ENCODE data around the gene CORO2A.

The CORO2A gene

DNA sequence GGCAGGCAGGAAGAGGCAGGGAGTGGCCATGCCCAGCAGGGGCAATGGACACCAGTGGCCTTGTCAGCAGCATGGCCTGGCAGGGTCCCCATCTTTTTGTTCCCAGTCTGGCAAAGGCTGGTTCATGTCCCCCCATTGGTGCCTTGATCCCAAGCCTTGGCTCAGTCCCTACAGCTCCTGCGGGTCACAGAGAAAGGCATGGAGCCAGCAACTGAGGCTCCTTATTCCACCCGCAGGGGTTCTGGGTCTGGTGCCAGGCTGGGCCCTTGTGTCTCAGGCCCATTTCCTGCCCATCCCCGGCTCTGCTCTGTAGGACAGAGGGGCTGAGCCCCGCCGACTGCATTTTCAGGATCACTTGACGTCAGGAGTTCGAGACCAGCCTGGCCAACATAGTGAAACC is 87.4 kb downstream of the CORO2A start:
- no peak for DNase-seq (ENCODE audit: low read depth, low spot score)
- H3K36me3 ChIP-seq (ENCODE audit: insufficient read depth, low read length): no peaks in the 10 kb centered on the region
- no peak overlapping the region for H3K27ac ChIP-seq
- no peak overlapping the region for H3K9ac ChIP-seq (ENCODE audit: insufficient read length)
- H3K9me3 ChIP-seq (ENCODE audit: low read depth, low read length): no peaks in the 10 kb centered on the region
- TF ChIP-seq EZH2 (IDR thresholded peaks at IDR 0.05) (no peak), POLR2AphosphoS5 (IDR thresholded peaks at IDR 0.05; ENCODE audit: borderline replicate concordance, low read depth, low read length) (no peak), FOXP2 (optimal IDR thresholded peaks at IDR 0.05; ENCODE audit: control extremely low read depth, extremely low read length, insufficient read depth) (no peak)
- no peak overlapping the region for H3K4me3 ChIP-seq

DNA sequence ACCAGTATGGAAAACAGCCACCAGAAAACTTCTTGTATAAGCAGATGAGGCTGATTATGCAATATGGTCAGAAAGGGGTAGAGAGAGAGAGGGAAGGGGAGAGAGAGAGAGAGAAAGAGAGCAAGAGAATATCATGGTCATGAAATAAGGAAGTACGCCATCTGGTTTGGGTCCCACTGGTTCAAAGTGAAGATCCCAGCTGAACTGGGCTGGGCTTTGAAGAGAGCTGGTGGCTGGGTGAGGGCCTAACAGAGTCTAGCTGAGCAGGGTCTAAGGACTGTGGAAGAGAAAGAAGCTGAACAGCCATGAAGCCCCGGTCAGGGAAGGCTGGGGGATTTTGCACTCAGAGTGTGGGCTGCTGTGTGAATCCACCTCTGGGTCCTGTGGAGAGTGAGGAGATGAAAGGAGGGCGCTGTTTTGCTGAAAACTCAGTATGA is 88.0 kb downstream of the CORO2A start:
- Histone ChIP-seq H3K27ac (no peak overlapping the region), H3K4me3 (no peak overlapping the region), H3K9me3 (ENCODE audit: low read depth, low read length) (no peaks in the 10 kb centered on the region), H3K9ac (ENCODE audit: insufficient read length) (no peak overlapping the region), H3K36me3 (ENCODE audit: insufficient read depth, low read length) (no peaks in the 10 kb centered on the region)
- TF ChIP-seq POLR2AphosphoS5 (IDR thresholded peaks at IDR 0.05; ENCODE audit: borderline replicate concordance, low read depth, low read length) (no peak), FOXP2 (optimal IDR thresholded peaks at IDR 0.05; ENCODE audit: control extremely low read depth, extremely low read length, insufficient read depth) (no peak), EZH2 (IDR thresholded peaks at IDR 0.05) (no peak)
- DNase-seq (ENCODE audit: low read depth, low spot score): no peak

GRCh38 chr9:98101868-98102273 is 90.6 kb downstream of the CORO2A start:
- Histone ChIP-seq H3K9me3 (ENCODE audit: low read depth, low read length) (no peaks in the 10 kb centered on the region), H3K36me3 (ENCODE audit: insufficient read depth, low read length) (no peaks in the 10 kb centered on the region), H3K9ac (ENCODE audit: insufficient read length) (no peak overlapping the region), H3K27ac (no peak overlapping the region), H3K4me3 (no peak overlapping the region)
- no peak for DNase-seq (ENCODE audit: low read depth, low spot score)
- TF ChIP-seq FOXP2 (optimal IDR thresholded peaks at IDR 0.05; ENCODE audit: control extremely low read depth, extremely low read length, insufficient read depth) (no peak), EZH2 (IDR thresholded peaks at IDR 0.05) (no peak), POLR2AphosphoS5 (IDR thresholded peaks at IDR 0.05; ENCODE audit: borderline replicate concordance, low read depth, low read length) (no peak)

DNA sequence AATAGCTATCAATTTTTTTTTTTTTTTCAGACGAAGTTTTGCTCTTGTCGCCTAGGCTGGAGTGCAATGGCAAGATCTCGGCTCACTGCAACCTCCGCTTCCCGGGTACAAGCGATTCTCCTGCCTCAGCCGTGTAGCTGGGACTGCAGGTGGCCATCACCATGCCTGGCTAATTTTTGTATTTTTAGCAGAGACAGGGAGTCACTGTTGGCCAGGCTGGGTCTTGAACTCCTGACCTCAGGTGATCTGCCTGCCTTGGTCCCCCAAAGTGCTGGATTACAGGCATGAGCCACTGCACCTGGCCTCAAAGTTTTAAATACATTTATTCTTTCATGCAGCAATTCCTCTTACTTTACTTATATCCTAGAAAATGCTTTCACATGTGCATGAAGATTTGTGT is 91.0 kb downstream of the CORO2A start:
- TF ChIP-seq POLR2AphosphoS5 (IDR thresholded peaks at IDR 0.05; ENCODE audit: borderline replicate concordance, low read depth, low read length) (no peak), EZH2 (IDR thresholded peaks at IDR 0.05) (no peak), FOXP2 (optimal IDR thresholded peaks at IDR 0.05; ENCODE audit: control extremely low read depth, extremely low read length, insufficient read depth) (no peak)
- Histone ChIP-seq H3K9ac (ENCODE audit: insufficient read length) (no peak overlapping the region), H3K27ac (no peak overlapping the region), H3K4me3 (no peak overlapping the region), H3K9me3 (ENCODE audit: low read depth, low read length) (no peaks in the 10 kb centered on the region), H3K36me3 (ENCODE audit: insufficient read depth, low read length) (no peaks in the 10 kb centered on the region)
- no peak for DNase-seq (ENCODE audit: low read depth, low spot score)

GRCh38 chr9:98100456-98100855 is 92.0 kb downstream of the CORO2A start:
- H3K9ac ChIP-seq (ENCODE audit: insufficient read length): no peak overlapping the region
- H3K9me3 ChIP-seq (ENCODE audit: low read depth, low read length): no peaks in the 10 kb centered on the region
- no peak overlapping the region for H3K27ac ChIP-seq
- no peak overlapping the region for H3K4me3 ChIP-seq
- no peak for TF ChIP-seq FOXP2 (optimal IDR thresholded peaks at IDR 0.05; ENCODE audit: control extremely low read depth, extremely low read length, insufficient read depth)
- TF ChIP-seq POLR2AphosphoS5 (IDR thresholded peaks at IDR 0.05; ENCODE audit: borderline replicate concordance, low read depth, low read length): no peak
- no peak for TF ChIP-seq EZH2 (IDR thresholded peaks at IDR 0.05)
- H3K36me3 ChIP-seq (ENCODE audit: insufficient read depth, low read length): no peaks in the 10 kb centered on the region
- no peak for DNase-seq (ENCODE audit: low read depth, low spot score)

DNA sequence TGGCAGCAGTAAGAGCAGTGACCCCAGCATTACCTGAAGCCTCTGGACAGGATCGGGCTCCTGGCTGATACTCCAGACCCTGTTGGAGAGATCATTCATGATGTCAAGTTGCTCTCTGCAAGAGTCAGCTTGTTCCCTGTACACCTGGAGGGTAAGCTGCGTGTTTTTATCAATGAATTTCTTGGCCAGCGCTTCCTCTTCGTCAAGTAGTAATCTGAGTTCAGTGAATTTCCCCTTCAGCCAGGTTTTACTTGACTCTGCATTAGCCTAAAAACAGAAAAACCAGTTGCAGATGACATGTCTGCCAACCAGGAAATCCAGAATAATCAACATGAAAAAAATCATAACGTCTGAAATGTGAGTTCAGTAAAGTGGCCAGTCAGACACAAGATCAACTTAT is 92.5 kb downstream of the CORO2A start:
- H3K36me3 ChIP-seq (ENCODE audit: insufficient read depth, low read length): no peaks in the 10 kb centered on the region
- no peaks in the 10 kb centered on the region for H3K9me3 ChIP-seq (ENCODE audit: low read depth, low read length)
- no peak for DNase-seq (ENCODE audit: low read depth, low spot score)
- H3K27ac ChIP-seq: no peak overlapping the region
- no peak overlapping the region for H3K4me3 ChIP-seq
- no peak for TF ChIP-seq FOXP2 (optimal IDR thresholded peaks at IDR 0.05; ENCODE audit: control extremely low read depth, extremely low read length, insufficient read depth)
- no peak for TF ChIP-seq EZH2 (IDR thresholded peaks at IDR 0.05)
- TF ChIP-seq POLR2AphosphoS5 (IDR thresholded peaks at IDR 0.05; ENCODE audit: borderline replicate concordance, low read depth, low read length): no peak
- no peak overlapping the region for H3K9ac ChIP-seq (ENCODE audit: insufficient read length)

DNA sequence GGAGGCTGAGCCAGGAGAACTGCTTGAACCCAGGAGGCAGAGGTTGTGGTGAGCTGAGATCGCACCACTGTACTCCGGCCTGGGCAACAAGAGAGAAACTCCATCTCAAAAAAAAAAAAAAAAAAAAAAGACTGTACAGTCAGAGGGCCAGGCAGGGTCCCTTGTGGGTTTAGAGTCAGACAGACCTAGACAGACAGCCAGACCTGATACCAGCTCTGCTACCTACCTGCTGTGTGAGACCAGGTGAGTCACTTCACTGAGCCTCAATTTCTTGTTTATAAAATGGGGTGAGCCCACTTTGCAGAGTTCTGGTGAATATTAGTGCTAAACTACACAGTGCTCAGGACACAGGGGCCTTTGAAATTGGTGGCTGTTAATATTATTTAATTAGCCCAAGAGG is 93.1 kb downstream of the CORO2A start:
- TF ChIP-seq FOXP2 (optimal IDR thresholded peaks at IDR 0.05; ENCODE audit: control extremely low read depth, extremely low read length, insufficient read depth) (no peak), EZH2 (IDR thresholded peaks at IDR 0.05) (no peak), POLR2AphosphoS5 (IDR thresholded peaks at IDR 0.05; ENCODE audit: borderline replicate concordance, low read depth, low read length) (no peak)
- no peak overlapping the region for H3K4me3 ChIP-seq
- H3K9me3 ChIP-seq (ENCODE audit: low read depth, low read length): no peaks in the 10 kb centered on the region
- no peaks in the 10 kb centered on the region for H3K36me3 ChIP-seq (ENCODE audit: insufficient read depth, low read length)
- no peak overlapping the region for H3K27ac ChIP-seq
- H3K9ac ChIP-seq (ENCODE audit: insufficient read length): no peak overlapping the region
- DNase-seq (ENCODE audit: low read depth, low spot score): no peak

- no peaks in the 10 kb centered on the region for H3K9me3 ChIP-seq (ENCODE audit: low read depth, low read length)
- no peak overlapping the region for H3K27ac ChIP-seq
- no peak overlapping the region for H3K4me3 ChIP-seq
- TF ChIP-seq FOXP2 (optimal IDR thresholded peaks at IDR 0.05; ENCODE audit: control extremely low read depth, extremely low read length, insufficient read depth) (no peak), POLR2AphosphoS5 (IDR thresholded peaks at IDR 0.05; ENCODE audit: borderline replicate concordance, low read depth, low read length) (no peak), EZH2 (IDR thresholded peaks at IDR 0.05) (no peak)
- no peak for DNase-seq (ENCODE audit: low read depth, low spot score)
- no peak overlapping the region for H3K9ac ChIP-seq (ENCODE audit: insufficient read length)
- no peaks in the 10 kb centered on the region for H3K36me3 ChIP-seq (ENCODE audit: insufficient read depth, low read length)
These were observed 94.6 kb downstream of the CORO2A start for GRCh38 chr9:98097836-98098235.

DNA sequence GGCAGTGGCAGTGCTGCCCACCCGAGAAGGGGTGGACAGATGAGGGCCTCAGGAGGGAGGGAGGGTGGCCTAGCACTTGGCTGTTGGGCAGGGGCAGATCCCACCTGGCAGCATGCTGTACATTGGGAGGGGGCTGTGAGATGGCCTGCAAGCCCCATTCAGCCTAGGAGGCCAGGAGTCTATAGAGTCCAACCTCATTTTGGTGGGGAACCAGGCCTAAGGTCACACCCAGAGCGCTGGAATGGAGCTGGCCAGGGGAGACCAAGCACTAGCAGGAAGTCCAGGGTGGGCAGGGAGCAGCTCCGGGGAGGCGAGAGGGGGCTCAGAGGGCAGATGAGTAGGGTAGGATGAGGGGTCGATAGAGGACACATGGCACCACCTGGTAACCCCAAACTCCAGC is 96.3 kb downstream of the CORO2A start:
- no peaks in the 10 kb centered on the region for H3K9me3 ChIP-seq (ENCODE audit: low read depth, low read length)
- no peak for DNase-seq (ENCODE audit: low read depth, low spot score)
- H3K9ac ChIP-seq (ENCODE audit: insufficient read length): no peak overlapping the region
- no peaks in the 10 kb centered on the region for H3K36me3 ChIP-seq (ENCODE audit: insufficient read depth, low read length)
- H3K27ac ChIP-seq: no peak overlapping the region
- TF ChIP-seq FOXP2 (optimal IDR thresholded peaks at IDR 0.05; ENCODE audit: control extremely low read depth, extremely low read length, insufficient read depth) (no peak), POLR2AphosphoS5 (IDR thresholded peaks at IDR 0.05; ENCODE audit: borderline replicate concordance, low read depth, low read length) (no peak), EZH2 (IDR thresholded peaks at IDR 0.05) (no peak)
- no peak overlapping the region for H3K4me3 ChIP-seq

Measured in SK-N-MC (cell line).